HCT116 (cell line): ENCODE measurements around the gene IL6R. TPM values are rescaled to one million over a fixed set of nuclear protein-coding genes. Genes with fewer than 3 reads are reported as not detected.

Experiments used
- ATAC-seq: fragments of 200-7000 bp; cut with Tn5 transposase; 2 replicates; pipeline ENCODE4 v1.9.1; 2020; ENCODE audit warnings: mild to moderate bottlenecking, moderate library complexity
- BruUV-seq: library from RNA; stranded (reverse); fragments of 400-500 nt; replicated peaks from 2 replicates; lab custom pipeline; 2021; lab: Mats Ljungman, UMichigan
- CTCF ChIA-PET: fragments of 300-600 bp; sonication (Branson Sonifier 250); formaldehyde crosslinking; loops from one replicate; lab custom pipeline; 2021; ENCODE audit warnings: antibody characterized with exemption; lab: Charles Lee
- POLR2A ChIA-PET: fragments of 300-600, 350-600 bp; sonication (Branson Sonifier 250); formaldehyde crosslinking; loops from one replicate; lab custom pipeline; 2021; ENCODE audit warnings: antibody characterized with exemption; lab: Charles Lee
- RAD21 ChIA-PET, 2 experiments: fragments of 300-600 bp; sonication (Branson Sonifier 250); formaldehyde crosslinking; loops; one replicate each; lab custom pipeline; 2023; ENCODE audit warnings: low total read pairs in 2 of 2; ENCODE audit not compliant: uncharacterized antibody in 2 of 2, unreplicated experiment in 2 of 2, low non-redundant PET in 1 of 2; lab: Charles Lee
- DNase-seq: peaks from one replicate; pipeline ENCODE4 v3.0.0-alpha.2; 2010; ENCODE audit warnings: low read depth, low spot score
- H2AFZ ChIP-seq: fragments of 200-600 bp; shearing (Covaris generic), sonication (generic); 2 replicates; pipeline ENCODE4 v1.6.1; 2017; ENCODE audit warnings: low read depth, mixed run types, mixed read lengths, antibody characterized with exemption, low read length; ENCODE audit not compliant: poor library complexity, severe bottlenecking
- H3K27ac ChIP-seq: 2 replicates; pipeline ENCODE4 v1.5.1; 2012; ENCODE audit warnings: low read depth, low read length
- H3K27me3 ChIP-seq: fragments of 200-600 bp; sonication (generic); 2 replicates; pipeline ENCODE4 v1.6.1; 2016; ENCODE audit warnings: mixed run types, low read length, mixed read lengths; ENCODE audit not compliant: insufficient read depth
- H3K36me3 ChIP-seq, 2 experiments: fragments of 200-500 bp in 1 of 2; fragments of 200-600 bp in 1 of 2; sonication (Bioruptor generic) in 1 of 2; sonication (generic) in 1 of 2; 2 replicates each; pipeline versions ENCODE4 v1.5.1 to v1.6.1; 2014 to 2016; ENCODE audit warnings: low read length in 2 of 2, inconsistent platforms in 1 of 2, mixed read lengths in 1 of 2, mixed run types in 1 of 2; ENCODE audit not compliant: insufficient read depth in 2 of 2, control insufficient read depth in 1 of 2
- H3K4me1 ChIP-seq, 2 experiments: fragments of 200-600 bp in 1 of 2; sonication (generic) in 1 of 2; 2 replicates each; pipeline versions ENCODE4 v1.5.1 to v1.6.1; 2012 to 2017; ENCODE audit warnings: low read length in 2 of 2, inconsistent platforms in 1 of 2, mild to moderate bottlenecking in 1 of 2, mixed read lengths in 1 of 2, mixed run types in 1 of 2, moderate library complexity in 1 of 2; ENCODE audit not compliant: insufficient read depth in 2 of 2, control insufficient read depth in 1 of 2
- H3K4me2 ChIP-seq: fragments of 200-600 bp; sonication (generic); 2 replicates; pipeline ENCODE4 v1.6.1; 2017; ENCODE audit warnings: mixed run types, low read length, mixed read lengths
- H3K4me3 ChIP-seq, 2 experiments: fragments of 200-600 bp in 1 of 2; sonication (generic) in 1 of 2; replicated peaks in 1 of 2; 2 replicates each; pipeline ENCODE4 v1.5.1; 2011 to 2016; ENCODE audit warnings: low read length in 2 of 2, control low read depth in 1 of 2, low read depth in 1 of 2, mild to moderate bottlenecking in 1 of 2, mixed read lengths in 1 of 2, mixed run types in 1 of 2
- H3K79me2 ChIP-seq: fragments of 200-600 bp; sonication (generic); 2 replicates; pipeline ENCODE4 v1.6.1; 2017; ENCODE audit warnings: mild to moderate bottlenecking, mixed run types, low read length, moderate library complexity, mixed read lengths; ENCODE audit not compliant: insufficient read depth
- H3K9ac ChIP-seq: fragments of 200-600 bp; sonication (generic); 2 replicates; pipeline ENCODE4 v1.6.1; 2016; ENCODE audit warnings: low read length, mixed read lengths
- H3K9me2 ChIP-seq: fragments of 200-600 bp; sonication (generic), shearing (Covaris generic); 2 replicates; pipeline ENCODE4 v1.6.1; 2017; ENCODE audit warnings: mixed run types, mild to moderate bottlenecking, moderate library complexity; ENCODE audit not compliant: insufficient read depth
- H3K9me3 ChIP-seq, 2 experiments: fragments of 200-500 bp in 1 of 2; fragments of 200-600 bp in 1 of 2; sonication (Bioruptor generic) in 1 of 2; sonication (generic) in 1 of 2; 2 replicates each; pipeline ENCODE4 v1.6.1; 2014 to 2017; ENCODE audit warnings: low read length in 2 of 2, mixed read lengths in 2 of 2, inconsistent platforms in 1 of 2, low read depth in 1 of 2, mild to moderate bottlenecking in 1 of 2, mixed run types in 1 of 2, moderate library complexity in 1 of 2; ENCODE audit not compliant: control insufficient read depth in 1 of 2, insufficient read depth in 1 of 2
- H4K20me1 ChIP-seq: fragments of 200-600 bp; sonication (generic), shearing (Covaris generic); 2 replicates; pipeline ENCODE4 v1.6.1; 2017; ENCODE audit warnings: mixed run types, mild to moderate bottlenecking, moderate library complexity; ENCODE audit not compliant: insufficient read depth
- CBX3 ChIP-seq: IDR thresholded peaks from 2 replicates; pipeline ENCODE4 v1.6.1; 2012; ENCODE audit warnings: low read depth
- CEBPB ChIP-seq: IDR thresholded peaks from 2 replicates; pipeline ENCODE4 v1.6.1; 2012; ENCODE audit warnings: low read depth
- EGR1 ChIP-seq: IDR thresholded peaks from 2 replicates; pipeline ENCODE4 v1.6.1; 2012; ENCODE audit warnings: low read depth
- ELF1 ChIP-seq: IDR thresholded peaks from 2 replicates; pipeline ENCODE4 v1.6.1; 2012; ENCODE audit warnings: low read depth, borderline replicate concordance
- EZH2 ChIP-seq: fragments of 200-600 bp; sonication (generic); IDR thresholded peaks from 2 replicates; pipeline ENCODE4 v1.6.1; 2017; ENCODE audit warnings: antibody characterized with exemption, mixed run types
- FOSL1 ChIP-seq: IDR thresholded peaks from 2 replicates; pipeline ENCODE4 v1.6.1; 2012; ENCODE audit warnings: low read depth
- JUND ChIP-seq: IDR thresholded peaks from 2 replicates; pipeline ENCODE4 v1.6.1; 2012
- POLR2A ChIP-seq: IDR thresholded peaks from 2 replicates; pipeline ENCODE4 v1.7.0; 2011; ENCODE audit warnings: borderline replicate concordance; ENCODE audit not compliant: insufficient read depth, insufficient read length; ENCODE audit errors: extremely low read depth
- POLR2AphosphoS5 ChIP-seq: IDR thresholded peaks from 2 replicates; pipeline ENCODE4 v1.6.1; 2011; ENCODE audit warnings: mild to moderate bottlenecking, low read depth, low read length, moderate library complexity
- RAD21 ChIP-seq: IDR thresholded peaks from 2 replicates; pipeline ENCODE4 v1.6.1; 2012; ENCODE audit warnings: low read depth, mild to moderate bottlenecking
- SIN3A ChIP-seq: IDR thresholded peaks from 2 replicates; pipeline ENCODE4 v1.6.1; 2012; ENCODE audit warnings: low read depth
- SP1 ChIP-seq: IDR thresholded peaks from 2 replicates; pipeline ENCODE4 v1.6.1; 2012; ENCODE audit warnings: low read depth
- SRF ChIP-seq: IDR thresholded peaks from 2 replicates; pipeline ENCODE4 v1.6.1; 2012; ENCODE audit warnings: low read depth
- YY1 ChIP-seq: IDR thresholded peaks from 2 replicates; pipeline ENCODE4 v1.6.1; 2011; ENCODE audit warnings: low read length, low read depth, moderate library complexity, mild to moderate bottlenecking; ENCODE audit not compliant: insufficient replicate concordance; ENCODE audit errors: extremely low read depth
- ZFX ChIP-seq: fragments of 450-650 bp; IDR thresholded peaks from 2 replicates; pipeline ENCODE4 v1.6.1; 2017
- ZNF274 ChIP-seq: fragments of 200-500 bp; sonication (Bioruptor generic); IDR thresholded peaks from 2 replicates; pipeline ENCODE4 v1.6.1; 2014; ENCODE audit warnings: mild to moderate bottlenecking, low read depth, low read length, inconsistent platforms
- intact Hi-C: fragments of 100-400 bp; cut with micrococcal nuclease; formaldehyde crosslinking; loops from 2 replicates; pipeline ENCODE4 v1.10.0; 2022
- total RNA-seq: library from RNA; stranded (reverse); gene quantifications from one replicate; pipeline ENCODE4 v1.2.1, GENCODE V29; 2021; ENCODE audit not compliant: unreplicated experiment
- TF ChIP-seq, protein P1 (sequence below), 3 experiments: fragments of 200-600 bp in 1 of 3; sonication (generic) in 1 of 3; IDR thresholded peaks in 2 of 3; conservative IDR thresholded peaks in 1 of 3; 2 replicates each; pipeline ENCODE4 v1.5.1; 2012 to 2017; ENCODE audit warnings: low read depth in 2 of 3, low read length in 2 of 3, antibody characterized with exemption in 1 of 3, borderline replicate concordance in 1 of 3, control low read depth in 1 of 3, mild to moderate bottlenecking in 1 of 3, mixed read lengths in 1 of 3, mixed run types in 1 of 3, moderate library complexity in 1 of 3; ENCODE audit not compliant: insufficient read depth in 1 of 3

Gene IL6R
- total RNA-seq, 1 experiment from 2014 or later: 6.8 TPM

- RAD21 ChIA-PET: no interaction called here
- no peak for DNase-seq
- Histone ChIP-seq H3K4me2 (no peak overlapping the region), H3K4me3 (no peak overlapping the region), H3K4me1 (peaks cover 30 to 36% of the 10 kb centered on the region in 2 experiments), H3K9me3 (no peaks in the 10 kb centered on the region), H3K9ac (no peak overlapping the region), H3K27me3 (no peaks in the 10 kb centered on the region; the same call in 1 of the 2 replicates), H3K36me3 (no peaks in the 10 kb centered on the region), H4K20me1 (no peaks in the 10 kb centered on the region), H3K79me2 (no peaks in the 10 kb centered on the region), H3K9me2 (no peaks in the 10 kb centered on the region), H3K27ac (no peak overlapping the region), H2AFZ (no peak overlapping the region)
- POLR2A ChIA-PET: no interaction called here
- no peak for TF ChIP-seq ZFX
- no peak for TF ChIP-seq CBX3
- TF ChIP-seq EZH2: no peak
- TF ChIP-seq CEBPB: no peak
- TF ChIP-seq YY1: no peak
- TF ChIP-seq, protein P1, sequence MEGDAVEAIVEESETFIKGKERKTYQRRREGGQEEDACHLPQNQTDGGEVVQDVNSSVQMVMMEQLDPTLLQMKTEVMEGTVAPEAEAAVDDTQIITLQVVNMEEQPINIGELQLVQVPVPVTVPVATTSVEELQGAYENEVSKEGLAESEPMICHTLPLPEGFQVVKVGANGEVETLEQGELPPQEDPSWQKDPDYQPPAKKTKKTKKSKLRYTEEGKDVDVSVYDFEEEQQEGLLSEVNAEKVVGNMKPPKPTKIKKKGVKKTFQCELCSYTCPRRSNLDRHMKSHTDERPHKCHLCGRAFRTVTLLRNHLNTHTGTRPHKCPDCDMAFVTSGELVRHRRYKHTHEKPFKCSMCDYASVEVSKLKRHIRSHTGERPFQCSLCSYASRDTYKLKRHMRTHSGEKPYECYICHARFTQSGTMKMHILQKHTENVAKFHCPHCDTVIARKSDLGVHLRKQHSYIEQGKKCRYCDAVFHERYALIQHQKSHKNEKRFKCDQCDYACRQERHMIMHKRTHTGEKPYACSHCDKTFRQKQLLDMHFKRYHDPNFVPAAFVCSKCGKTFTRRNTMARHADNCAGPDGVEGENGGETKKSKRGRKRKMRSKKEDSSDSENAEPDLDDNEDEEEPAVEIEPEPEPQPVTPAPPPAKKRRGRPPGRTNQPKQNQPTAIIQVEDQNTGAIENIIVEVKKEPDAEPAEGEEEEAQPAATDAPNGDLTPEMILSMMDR (IDR thresholded peaks at IDR 0.05 in 2 of 3, conservative IDR thresholded peaks at IDR 0.05 in 1 of 3; ENCODE audit: borderline replicate concordance in 1 of 3, insufficient read depth in 1 of 3, low read depth in 2 of 3, low read length in 2 of 3): no peak
- TF ChIP-seq FOSL1: no peak
- no peak for TF ChIP-seq SRF
- no peak for TF ChIP-seq EGR1
- TF ChIP-seq RAD21: no peak
- TF ChIP-seq POLR2AphosphoS5: no peak
- TF ChIP-seq ELF1: no peak
- no peak for TF ChIP-seq SIN3A
- TF ChIP-seq JUND: no peak
- no peak for TF ChIP-seq SP1
- no peak for TF ChIP-seq ZNF274
- TF ChIP-seq POLR2A: no peak
- no peak for ATAC-seq
- BruUV-seq: no TSS peak
- intact Hi-C loops: no loop called here
- CTCF ChIA-PET: interaction anchor here (1.7 kb wide), 1 partner anchor 76 kb away, joined by 5 read pairs; no protein-coding TSS in a partner anchor
Observed at GRCh38 chr1:154403261-154403943, 1.7 kb upstream of the IL6R start.
